GM19397 (cell line): ENCODE data around the gene CACNB4.
"Not testable (repeated sequence)": the region's sequence is repeated elsewhere in the genome, so short reads cannot be mapped to it uniquely, and the experiment has no call there.

Experiments
- ATAC-seq: cut with Tn5 transposase; IDR thresholded peaks from one replicate; pipeline ENCODE4 v1.9.1; 2021; ENCODE audit warnings: mild to moderate bottlenecking, moderate library complexity; ENCODE audit not compliant: unreplicated experiment

CACNB4 gene

GRCh38 chr2:152090726-152091125, 8.1 kb downstream of the CACNB4 start:
- ATAC-seq, result not testable (repeated sequence)

- ATAC-seq, result no peak
These were observed 9.6 kb downstream of the CACNB4 start for GRCh38 chr2:152089238-152089637.

- ATAC-seq, result no peak
These were observed 10.8 kb downstream of the CACNB4 start for GRCh38 chr2:152088006-152088405.

DNA sequence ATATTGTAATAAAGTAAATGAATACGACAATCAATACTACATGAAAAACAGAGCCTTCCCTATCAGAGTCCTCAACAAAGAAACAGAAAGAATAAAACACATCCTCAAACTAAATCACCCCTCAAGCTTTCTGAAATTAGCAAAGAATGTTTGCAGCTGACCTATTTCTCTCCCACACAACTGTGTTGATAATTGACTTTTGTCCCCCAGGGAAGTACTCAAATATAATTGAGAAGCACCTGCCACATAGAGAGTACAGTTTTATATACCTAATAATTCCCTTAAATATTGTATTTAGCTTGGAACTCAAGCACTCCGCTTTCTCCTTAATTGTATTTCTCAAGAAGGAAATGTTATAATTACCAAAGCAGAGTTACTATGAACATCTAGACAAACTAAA, 12.6 kb downstream of the CACNB4 start:
- ATAC-seq, result no peak

DNA sequence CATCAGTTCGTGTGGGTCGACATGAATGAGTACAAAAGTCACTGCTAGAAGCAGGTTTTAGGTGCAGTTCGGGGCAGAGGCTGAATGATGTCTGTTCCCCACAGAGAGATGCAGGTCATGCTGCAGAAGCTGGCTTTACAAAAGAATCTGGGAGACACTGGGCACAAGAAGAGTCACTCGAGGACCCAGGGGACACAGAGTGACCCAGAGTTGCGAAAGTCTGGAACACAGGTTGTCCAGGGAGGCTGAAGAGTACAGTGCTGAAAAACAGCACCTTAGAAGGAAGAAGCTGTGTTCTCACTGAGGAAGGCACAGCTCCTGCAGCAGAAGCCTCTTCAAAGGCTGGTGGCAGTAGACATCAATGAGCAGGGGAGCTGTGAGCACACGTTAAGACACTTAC, 14.8 kb downstream of the CACNB4 start:
- ATAC-seq, result no peak

GRCh38 chr2:152083202-152083875, 15.5 kb downstream of the CACNB4 start:
- ATAC-seq, result no peak

- ATAC-seq, result peak; percentile 61
These were observed 20.2 kb downstream of the CACNB4 start for GRCh38 chr2:152078662-152079061.

DNA sequence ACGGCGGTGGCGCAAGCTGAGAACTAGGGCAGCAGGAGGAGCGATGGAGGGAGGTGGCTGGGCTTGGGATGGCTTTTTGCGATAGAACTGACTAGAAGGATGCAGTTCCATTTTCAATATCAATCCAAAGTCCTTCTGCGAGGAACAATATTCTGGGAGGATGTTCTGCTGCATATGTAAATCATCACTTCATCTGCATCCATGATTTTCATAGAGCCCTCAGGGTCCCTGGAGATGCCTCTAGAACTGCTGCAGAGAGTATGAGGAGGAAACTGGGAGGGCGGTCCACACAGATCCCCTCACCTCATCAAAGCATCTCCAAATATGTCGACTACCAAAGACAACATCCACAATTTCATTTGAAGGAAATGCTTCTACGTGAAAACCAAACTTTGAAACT, 20.8 kb downstream of the CACNB4 start:
- ATAC-seq, result no peak

- no peak for ATAC-seq
These were observed 23.3 kb downstream of the CACNB4 start for GRCh38 chr2:152075461-152076050.

GRCh38 chr2:152072011-152072410, 26.8 kb downstream of the CACNB4 start:
- no peak for ATAC-seq

GRCh38 chr2:152071518-152071917, 27.3 kb downstream of the CACNB4 start:
- ATAC-seq, result no peak

DNA sequence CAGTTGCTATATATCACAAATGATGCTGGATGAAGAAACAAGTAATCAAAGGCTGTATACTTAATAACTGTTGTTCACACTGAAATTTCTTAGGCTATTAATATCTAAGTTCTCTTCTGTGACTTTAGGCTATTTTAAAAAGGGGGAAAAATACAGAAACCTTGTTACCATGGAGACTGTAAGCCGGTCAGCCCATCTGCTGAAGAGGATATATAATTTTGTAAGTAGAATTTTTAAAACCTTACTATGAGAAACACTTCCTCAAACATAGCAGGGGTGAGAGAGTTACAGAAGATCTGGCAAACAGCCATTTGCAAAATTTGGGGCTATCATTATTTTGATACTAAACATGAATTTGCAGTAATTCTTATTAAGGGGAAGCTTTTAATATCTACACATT, 27.8 kb downstream of the CACNB4 start:
- ATAC-seq, result peak; percentile 50

- no peak for ATAC-seq
These were observed 30.6 kb downstream of the CACNB4 start for GRCh38 chr2:152068226-152068625.

DNA sequence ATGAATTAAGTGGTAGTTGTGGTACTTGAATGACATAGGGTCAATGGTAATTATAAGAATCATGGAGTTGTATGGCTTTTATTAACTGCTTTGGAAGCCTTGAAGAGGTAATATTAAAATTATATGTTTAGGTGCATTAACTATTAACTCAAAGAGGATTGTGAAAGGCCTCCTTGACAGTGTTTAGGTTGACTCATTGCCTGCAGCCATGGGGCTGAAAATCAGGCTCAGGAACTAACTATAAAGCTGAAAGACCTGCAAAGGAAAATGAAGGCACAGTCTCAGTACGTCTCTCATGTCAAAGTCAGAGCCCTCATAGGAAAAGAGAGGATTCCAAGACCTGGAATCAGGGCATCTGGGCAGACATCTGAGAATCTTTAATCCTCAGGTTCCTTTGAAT, 31.0 kb downstream of the CACNB4 start:
- no peak for ATAC-seq

- no peak for ATAC-seq
These were observed 32.9 kb downstream of the CACNB4 start for GRCh38 chr2:152065945-152066344.

- no peak for ATAC-seq
These were observed 34.8 kb downstream of the CACNB4 start for GRCh38 chr2:152064001-152064400.

DNA sequence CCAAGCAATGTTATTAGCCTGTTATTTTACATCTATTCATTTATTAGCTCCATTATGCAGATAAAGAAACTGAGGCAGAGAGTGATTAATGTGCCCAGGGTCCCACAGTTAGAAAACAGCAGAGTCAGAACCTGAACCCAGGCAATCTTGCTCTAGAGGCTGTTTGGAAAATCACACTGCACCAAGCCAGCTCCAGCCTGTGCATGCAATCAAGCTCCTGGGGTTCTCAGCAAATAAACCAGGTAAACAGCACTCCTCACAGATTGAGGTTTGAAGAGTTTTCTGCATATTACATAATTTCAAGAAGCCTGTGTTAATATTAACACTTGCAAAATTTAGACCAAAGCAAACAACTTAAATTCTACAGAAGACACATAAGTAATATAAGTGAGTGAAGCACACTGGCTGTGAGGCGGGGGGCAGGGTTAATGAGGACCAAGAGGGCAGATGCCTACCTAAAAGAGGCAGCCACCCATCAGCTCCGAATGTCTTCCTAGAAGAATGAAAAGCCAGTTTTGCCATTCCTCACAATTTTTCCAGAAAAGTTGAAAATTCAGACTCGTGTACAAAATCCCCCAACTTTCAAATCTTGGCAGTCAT, 35.4 kb downstream of the CACNB4 start:
- no peak for ATAC-seq

DNA sequence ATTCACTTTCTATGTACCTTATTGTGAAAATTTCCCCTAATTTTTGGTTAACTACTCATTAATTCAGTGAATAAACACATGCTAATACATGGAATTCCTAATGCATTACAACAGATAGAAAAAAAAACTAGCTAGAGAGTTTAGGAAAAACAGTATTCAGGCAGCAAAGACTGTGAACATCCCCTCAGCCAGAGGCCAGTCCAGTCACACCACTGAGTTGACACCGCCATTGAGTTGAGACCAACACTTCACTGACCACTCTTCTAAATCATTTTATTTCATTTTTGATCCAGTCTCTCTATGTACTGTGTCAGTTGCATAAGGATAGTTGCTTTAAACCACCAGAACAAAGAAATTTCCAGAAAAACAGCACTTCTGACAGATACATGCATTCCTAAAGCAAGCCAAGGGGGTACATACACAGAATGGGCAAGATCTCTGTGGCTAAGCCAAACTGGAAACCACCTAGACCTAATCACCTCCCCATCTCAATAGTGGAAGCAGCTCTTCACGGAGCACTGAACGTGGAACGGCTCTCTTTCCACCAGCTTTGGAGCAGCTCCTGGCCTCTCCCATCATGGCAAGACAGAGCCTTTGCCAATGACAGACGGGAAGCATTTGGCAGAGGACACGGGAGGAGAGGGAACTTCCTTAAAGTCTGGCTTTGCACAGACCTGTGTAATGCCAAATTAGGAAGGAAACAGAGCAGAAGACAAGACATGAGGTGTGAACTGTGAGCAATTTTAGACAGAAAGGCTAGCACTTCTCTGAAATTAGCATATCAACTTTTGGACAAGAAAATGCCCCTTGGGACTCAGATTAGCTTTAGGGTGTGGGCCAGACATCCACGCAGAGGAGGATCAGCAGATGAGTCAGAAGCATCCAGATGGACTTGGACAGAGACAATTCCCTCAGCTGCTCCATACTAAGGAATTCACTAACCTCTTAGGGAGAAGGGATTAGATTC, 36.4 kb downstream of the CACNB4 start:
- ATAC-seq, result no peak

DNA sequence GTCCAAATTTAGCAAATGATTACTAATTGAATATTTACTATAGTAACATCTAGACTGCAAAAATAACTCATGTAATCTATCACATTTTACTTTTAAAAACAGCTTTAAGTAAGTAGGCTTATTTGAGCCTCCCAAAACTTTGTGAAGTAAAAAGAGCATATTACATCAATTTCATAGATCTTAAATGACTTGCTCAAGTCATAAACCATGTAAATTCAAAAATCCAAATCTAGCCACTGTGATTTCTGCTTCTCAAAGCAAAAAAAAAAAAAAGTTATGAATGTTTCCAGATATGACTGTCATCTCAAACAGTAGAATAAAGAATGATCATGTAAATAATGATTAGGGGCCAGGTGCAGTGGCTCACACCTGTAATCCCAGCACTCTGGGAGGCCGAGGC, 37.5 kb downstream of the CACNB4 start:
- no peak for ATAC-seq

DNA sequence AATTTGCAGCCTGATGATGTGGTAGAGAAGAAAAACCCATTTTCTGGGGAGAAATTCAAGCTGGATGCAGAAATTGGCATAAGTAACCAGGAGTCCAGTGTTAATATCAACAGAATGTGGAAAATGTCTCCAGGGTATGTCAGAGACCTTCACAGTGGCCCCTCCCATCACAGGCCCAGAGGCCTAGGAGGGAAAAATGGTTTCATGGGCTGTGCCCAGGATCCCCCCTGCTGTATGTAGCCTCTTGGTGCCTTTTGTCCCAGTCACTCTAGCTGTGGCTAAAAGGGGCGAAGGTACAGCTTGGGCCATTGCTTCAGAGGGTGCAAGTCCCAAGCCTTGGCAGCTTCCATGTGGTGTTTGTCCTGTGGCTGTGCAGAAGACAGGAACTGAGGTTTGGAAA, 40.2 kb downstream of the CACNB4 start:
- no peak for ATAC-seq

DNA sequence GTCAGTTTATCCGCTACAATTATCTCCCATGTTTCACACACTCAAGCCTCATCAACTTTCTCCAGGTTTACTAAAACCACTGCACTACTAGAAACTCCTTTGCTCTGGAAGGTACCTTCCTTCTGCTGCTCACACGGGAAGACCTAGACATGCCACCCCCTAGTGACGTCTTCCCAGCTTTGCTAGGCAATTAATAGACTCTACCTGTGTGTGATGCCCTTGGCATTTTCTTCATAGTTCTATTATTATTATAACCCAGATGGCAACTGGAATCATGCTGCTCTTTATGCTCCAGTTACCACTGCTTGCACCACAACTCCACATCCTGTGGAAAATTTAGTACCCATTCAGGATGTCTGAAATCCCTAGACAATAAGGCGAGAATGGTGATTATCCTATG, 42.4 kb downstream of the CACNB4 start:
- ATAC-seq, result no peak
